Common myeloid progenitor, CD34-positive (primary cell): ENCODE data around the gene NHLRC3.

Experiments
- CTCF ChIA-PET: fragments of 350-600 bp; sonication (Branson Sonifier 250); formaldehyde crosslinking; loops from one replicate; lab custom pipeline; 2021; ENCODE audit warnings: antibody characterized with exemption; lab: Charles Lee
- POLR2A ChIA-PET: fragments of 350-600 bp; sonication (Branson Sonifier 250); formaldehyde crosslinking; loops from one replicate; lab custom pipeline; 2021; ENCODE audit warnings: antibody characterized with exemption; lab: Charles Lee
- DNase-seq, 3 donors: peaks; one replicate each; pipeline versions ENCODE4 v3.0.0 to v3.0.0-alpha.2; 2013
- H3K27ac ChIP-seq, 2 experiments: 1 replicate in 1 of 2; 2 replicates in 1 of 2; pipeline ENCODE4 v1.7.0; 2013; ENCODE audit warnings: inconsistent platforms in 2 of 2, low read length in 2 of 2, mild to moderate bottlenecking in 2 of 2, low read depth in 1 of 2, moderate library complexity in 1 of 2; ENCODE audit not compliant: severe bottlenecking in 2 of 2, insufficient read depth in 1 of 2, poor library complexity in 1 of 2
- H3K27me3 ChIP-seq, 5 experiments: replicated peaks in 2 of 5; 1 replicate in 3 of 5; 2 replicates in 2 of 5; pipeline versions ENCODE4 v1.6.1 to v1.7.0; 2013; ENCODE audit warnings: low read length in 4 of 5, mild to moderate bottlenecking in 2 of 5, moderate library complexity in 2 of 5, inconsistent platforms in 1 of 5; ENCODE audit not compliant: insufficient read depth in 5 of 5, control insufficient read depth in 4 of 5
- H3K36me3 ChIP-seq, 4 experiments: 1 replicate in 2 of 4; 2 replicates in 2 of 4; pipeline versions ENCODE4 v1.6.1 to v1.7.0; 2013; ENCODE audit warnings: low read length in 3 of 4, control low read depth in 1 of 4, mild to moderate bottlenecking in 1 of 4; ENCODE audit not compliant: control insufficient read depth in 4 of 4, insufficient read depth in 4 of 4
- H3K4me1 ChIP-seq, 4 experiments: 1 replicate in 3 of 4; 2 replicates in 1 of 4; pipeline versions ENCODE4 v1.6.1 to v1.7.1; 2013; ENCODE audit warnings: low read length in 3 of 4, mild to moderate bottlenecking in 3 of 4, control low read depth in 1 of 4, inconsistent platforms in 1 of 4, moderate library complexity in 1 of 4; ENCODE audit not compliant: control insufficient read depth in 4 of 4, insufficient read depth in 4 of 4; ENCODE audit errors: control extremely low read depth in 1 of 4
- H3K4me3 ChIP-seq, 7 experiments: 1 replicate in 4 of 7; 2 replicates in 3 of 7; pipeline versions ENCODE4 v1.5.1 to v1.7.0; 2013; ENCODE audit warnings: mild to moderate bottlenecking in 7 of 7, low read length in 6 of 7, moderate library complexity in 6 of 7, inconsistent platforms in 2 of 7, low read depth in 2 of 7, control low read depth in 1 of 7; ENCODE audit not compliant: insufficient read depth in 4 of 7, control insufficient read depth in 1 of 7; ENCODE audit errors: extremely low read depth in 1 of 7
- H3K9me3 ChIP-seq, 5 experiments: 1 replicate in 4 of 5; 2 replicates in 1 of 5; pipeline versions ENCODE4 v1.6.1 to v1.7.1; 2013; ENCODE audit warnings: low read length in 4 of 5, mild to moderate bottlenecking in 2 of 5, inconsistent platforms in 1 of 5, low read depth in 1 of 5, moderate library complexity in 1 of 5; ENCODE audit not compliant: control insufficient read depth in 4 of 5, insufficient read depth in 2 of 5; ENCODE audit errors: control extremely low read depth in 1 of 5
- WGBS: methylation state at CpG from one replicate; pipeline ENCODE4 v1.1.5; 2013; ENCODE audit not compliant: insufficient coverage; 5-methylcytosine and 5-hydroxymethylcytosine counted together

NHLRC3 gene

DNA sequence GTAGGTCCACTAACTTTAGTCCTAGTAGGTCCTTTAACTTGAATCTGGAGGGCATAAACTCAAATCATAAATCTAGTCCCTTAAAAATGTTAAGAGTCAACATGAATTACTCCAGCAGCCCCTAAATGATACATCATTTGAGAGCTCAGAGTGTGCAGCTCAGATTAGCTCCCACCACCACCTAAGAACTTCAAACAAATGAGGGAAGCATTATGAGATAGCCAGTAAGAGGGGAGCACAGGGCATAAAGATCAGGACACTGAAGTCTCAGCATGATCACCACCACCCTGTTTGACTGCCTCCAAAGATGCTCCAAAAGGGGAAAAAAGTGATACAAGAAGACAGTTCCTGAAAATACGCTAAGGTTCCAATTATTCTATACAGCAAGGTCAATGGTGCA lies 6.1 kb upstream of the NHLRC3 start:
- no peaks in the 10 kb centered on the region for H3K27me3 ChIP-seq
- no peak overlapping the region for H3K27ac ChIP-seq
- H3K4me3 ChIP-seq: no peak overlapping the region
- no peaks in the 10 kb centered on the region for H3K9me3 ChIP-seq
- H3K36me3 ChIP-seq: peaks cover 5 to 22% (median 9%) of the 10 kb centered on the region in 4 experiments
- POLR2A ChIA-PET: no interaction called here
- peaks cover 4 to 23% (median 20%) of the 10 kb centered on the region in 4 experiments for H3K4me1 ChIP-seq
- no CpG with 5 or more reads among the region's 1 CpG for WGBS
- DNase-seq: no peak
- CTCF ChIA-PET: interaction anchor here (1.1 to 1.6 kb wide), 4 partner anchors 10 to 1738 kb away, joined by 3 to 4 read pairs (median 3); no protein-coding TSS in a partner anchor

DNA sequence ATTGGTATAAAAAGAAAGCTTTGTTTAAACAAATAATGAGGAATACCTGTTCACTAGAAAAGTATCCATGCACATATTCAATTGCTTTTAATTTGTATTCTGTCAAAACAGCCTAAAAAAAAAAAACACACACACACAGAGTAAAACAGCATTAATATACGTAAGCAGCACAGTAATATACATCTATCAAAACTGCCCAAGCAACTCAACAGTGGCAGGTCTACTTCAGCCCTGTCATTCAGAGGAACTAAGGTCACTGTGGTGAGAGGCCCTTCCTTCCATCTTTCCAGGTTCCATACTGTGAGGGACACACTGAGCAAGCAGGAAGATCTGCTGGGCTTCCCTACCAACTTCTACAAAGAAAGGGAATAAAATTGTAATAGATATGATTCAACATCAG lies 4.2 kb upstream of the NHLRC3 start:
- H3K4me1 ChIP-seq: peaks cover 7 to 28% (median 21%) of the 10 kb centered on the region in 4 experiments
- no peaks in the 10 kb centered on the region for H3K9me3 ChIP-seq
- H3K36me3 ChIP-seq: peaks cover 0 to 10% (median 4%) of the 10 kb centered on the region in 4 experiments
- no peak overlapping the region for H3K4me3 ChIP-seq
- ChIA-PET CTCF (no interaction called here), POLR2A (no interaction called here)
- no peak overlapping the region for H3K27ac ChIP-seq
- DNase-seq: no peak
- H3K27me3 ChIP-seq: no peaks in the 10 kb centered on the region
- WGBS: no CpG with 5 or more reads among the region's 1 CpG

DNA sequence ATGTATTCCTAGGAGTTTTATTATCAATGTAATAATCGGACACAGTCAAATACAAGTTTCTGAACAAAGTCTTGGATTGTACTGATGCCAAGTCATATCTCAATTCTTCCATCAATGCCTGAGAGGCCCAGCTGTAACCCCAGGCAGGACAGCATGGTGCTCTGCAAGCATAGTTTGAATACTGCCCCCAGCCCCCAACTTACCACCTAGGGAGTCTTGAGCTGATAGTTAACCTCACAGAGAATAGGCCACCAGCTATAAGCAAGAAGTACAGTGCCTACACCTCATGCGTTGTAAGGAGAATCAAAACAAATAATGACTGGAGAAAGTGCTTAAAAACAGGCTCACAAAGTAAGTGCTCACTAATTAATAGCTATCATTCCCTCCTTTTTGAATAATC lies 3.1 kb upstream of the NHLRC3 start:
- WGBS: 100% methylated on average over 2 of the region's 2 CpGs
- CTCF ChIA-PET: interaction anchor here (1.4 kb wide), 1 partner anchor 577 kb away, joined by 3 read pairs; no protein-coding TSS in a partner anchor
- Histone ChIP-seq H3K27ac (peak overlapping the region in 1 of 2 experiments; percentile 96), H3K27me3 (no peaks in the 10 kb centered on the region), H3K9me3 (no peaks in the 10 kb centered on the region), H3K36me3 (peaks cover 0 to 10% (median 3%) of the 10 kb centered on the region in 4 experiments), H3K4me1 (peaks cover 14 to 36% (median 28%) of the 10 kb centered on the region in 4 experiments), H3K4me3 (peak overlapping the region in 4 of 7 experiments; percentile 95 to 100 (median 96))
- POLR2A ChIA-PET: interaction anchor here (0.7 kb wide), 1 partner anchor 1886 kb away, joined by 3 read pairs; no protein-coding TSS in a partner anchor
- no peak for DNase-seq

DNA sequence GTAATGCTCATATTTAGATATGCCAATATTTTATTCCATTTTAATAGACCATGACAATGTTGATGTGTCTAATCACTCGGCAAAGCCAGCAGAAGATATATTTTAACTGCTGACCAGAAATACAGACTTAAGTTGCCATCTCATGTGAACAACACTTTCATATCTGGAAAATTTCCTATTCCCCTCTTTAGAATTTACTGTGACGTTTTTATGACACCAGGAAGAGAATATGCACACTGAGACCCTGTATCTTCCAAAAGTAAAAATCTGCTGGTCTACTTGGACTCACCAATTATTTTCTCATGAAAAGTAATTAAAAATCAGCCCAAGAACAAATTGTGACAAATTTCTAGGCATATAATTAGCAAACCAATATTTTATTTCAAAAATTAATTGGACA lies 2.5 kb upstream of the NHLRC3 start:
- Histone ChIP-seq H3K27me3 (no peaks in the 10 kb centered on the region), H3K9me3 (no peaks in the 10 kb centered on the region), H3K27ac (peak overlapping the region in 1 of 2 experiments; percentile 96), H3K4me1 (peaks cover 17 to 42% (median 31%) of the 10 kb centered on the region in 4 experiments), H3K36me3 (peaks cover 0 to 7% (median under 1%) of the 10 kb centered on the region in 4 experiments), H3K4me3 (peak overlapping the region in 6 of 7 experiments; percentile 95 to 100 (median 96))
- ChIA-PET POLR2A (no interaction called here), CTCF (interaction anchor here (1.0 to 1.4 kb wide), 3 partner anchors 12 to 576 kb away, joined by 3 to 4 read pairs (median 3); no protein-coding TSS in a partner anchor)
- 50% methylated on average over 2 of the region's 2 CpGs for WGBS
- no peak for DNase-seq

DNA sequence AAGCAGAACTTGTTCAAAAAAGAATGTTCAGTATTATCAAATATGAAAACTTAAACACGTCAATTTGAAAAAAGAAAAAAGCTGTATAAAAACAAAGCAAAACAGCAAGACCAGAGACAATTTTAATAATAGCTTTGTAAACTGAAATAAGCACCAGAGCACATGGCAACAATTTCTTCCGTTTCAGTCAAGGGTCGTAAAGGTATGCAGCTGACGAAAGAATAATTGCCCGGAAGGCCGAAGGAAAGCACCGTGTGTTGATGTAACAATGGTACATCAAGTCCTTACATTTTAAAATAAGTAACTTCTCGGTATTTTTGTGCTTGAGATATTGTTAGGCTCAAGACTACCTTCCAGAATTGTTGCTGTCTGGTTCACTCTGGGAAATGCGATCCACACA lies 2.0 kb upstream of the NHLRC3 start:
- Histone ChIP-seq H3K4me3 (peak overlapping the region in 6 of 7 experiments; percentile 95 to 100 (median 96)), H3K9me3 (no peaks in the 10 kb centered on the region), H3K36me3 (peaks cover 0 to 6% (median 0%) of the 10 kb centered on the region in 4 experiments), H3K4me1 (peaks cover 17 to 44% (median 32%) of the 10 kb centered on the region in 4 experiments), H3K27ac (peak overlapping the region; percentile 95 to 96), H3K27me3 (no peaks in the 10 kb centered on the region)
- DNase-seq: peak in 2 of 3 donors; percentile 47 to 48
- WGBS: 0% methylated on average over 1 of the region's 9 CpGs
- ChIA-PET CTCF (interaction anchor here (1.0 to 1.4 kb wide), 3 partner anchors 8 to 12 kb away, joined by 3 to 4 read pairs (median 3); no protein-coding TSS in a partner anchor), POLR2A (no interaction called here)

DNA sequence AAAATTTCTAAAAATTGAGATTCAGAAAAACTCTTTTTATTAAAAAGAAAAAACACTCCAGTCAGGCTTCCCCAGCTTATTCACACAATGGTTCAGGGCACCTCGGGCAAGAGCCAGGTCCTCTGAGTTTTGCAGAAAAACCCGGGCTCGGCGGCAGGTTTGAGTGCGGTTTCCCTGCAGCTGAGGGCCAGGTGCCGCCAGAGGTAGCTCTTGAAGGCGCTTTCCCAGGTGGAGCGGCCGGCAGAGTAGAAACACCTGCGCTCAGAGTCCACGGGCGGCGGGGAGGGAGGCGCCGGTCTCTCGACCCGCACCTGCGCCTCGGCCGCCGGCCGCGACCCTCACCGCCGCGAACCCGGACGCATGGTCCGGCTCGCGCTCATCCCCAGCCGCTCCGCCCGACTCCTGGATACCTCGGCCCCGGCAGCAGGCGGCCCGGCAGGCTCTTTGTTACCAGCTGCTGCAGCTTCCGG lies 811 bp upstream of the NHLRC3 start:
- Histone ChIP-seq H3K4me1 (peaks cover 17 to 44% (median 32%) of the 10 kb centered on the region in 4 experiments), H3K27ac (peak overlapping the region; percentile 95 to 96), H3K9me3 (no peaks in the 10 kb centered on the region), H3K36me3 (peaks cover 0 to 4% (median 0%) of the 10 kb centered on the region in 4 experiments), H3K4me3 (peak overlapping the region; percentile 94 to 100 (median 96)), H3K27me3 (no peaks in the 10 kb centered on the region)
- ChIA-PET CTCF (interaction anchor here (0.9 to 2.3 kb wide), 6 partner anchors 9 to 575 kb away, joined by 3 to 9 read pairs (median 4); no protein-coding TSS in a partner anchor), POLR2A (interaction anchor here (0.7 kb wide), 2 partner anchors 1645 to 1734 kb away, joined by 3 read pairs; no protein-coding TSS in a partner anchor)
- DNase-seq: peak in 1 of 3 donors; percentile 39
- 0% methylated on average over 39 of the region's 39 CpGs for WGBS

DNA sequence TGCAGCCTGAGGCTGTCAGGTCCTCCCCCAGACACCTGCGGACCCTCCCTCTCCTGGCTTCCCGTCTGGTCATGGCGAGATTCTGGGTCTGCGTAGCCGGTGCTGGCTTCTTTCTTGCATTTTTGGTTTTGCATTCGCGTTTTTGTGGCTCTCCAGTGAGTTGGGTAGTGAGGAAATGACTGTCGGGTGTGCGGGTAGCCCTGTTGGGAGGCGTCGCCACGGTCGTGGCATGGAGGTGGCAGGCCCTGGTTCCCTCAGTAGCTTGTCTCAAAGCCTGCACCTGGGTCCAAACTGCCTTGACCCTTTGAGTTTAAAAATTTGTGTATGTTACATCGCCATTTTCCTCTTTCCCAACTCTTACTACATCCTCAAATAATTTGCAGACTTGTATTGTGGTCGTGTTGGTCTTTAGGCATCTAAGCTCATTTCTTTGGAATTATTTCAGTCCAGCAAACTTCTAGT lies 344 bp downstream of the NHLRC3 start:
- H3K4me1 ChIP-seq: peaks cover 17 to 44% (median 32%) of the 10 kb centered on the region in 4 experiments
- peak overlapping the region; percentile 94 to 100 (median 96) for H3K4me3 ChIP-seq
- peak overlapping the region; percentile 95 to 96 for H3K27ac ChIP-seq
- H3K9me3 ChIP-seq: no peaks in the 10 kb centered on the region
- no peaks in the 10 kb centered on the region for H3K27me3 ChIP-seq
- ChIA-PET CTCF (interaction anchor here (1.4 to 2.3 kb wide), 5 partner anchors 10 to 637 kb away, joined by 3 to 9 read pairs (median 6); no protein-coding TSS in a partner anchor), POLR2A (no interaction called here)
- DNase-seq: peak in 1 of 3 donors; percentile 57
- 0% methylated on average over 7 of the region's 15 CpGs for WGBS
- H3K36me3 ChIP-seq: peaks cover 0 to 8% (median 0%) of the 10 kb centered on the region in 4 experiments
